ENCODE results near the gene GRIPAP1. TPM values are rescaled to one million over a fixed set of nuclear protein-coding genes. Genes with fewer than 3 reads are reported as not detected.

The GRIPAP1 gene
- total RNA-seq, 3 donors from 2014 or later, result 31.4 to 47.2 (median 34.1) TPM

DNA sequence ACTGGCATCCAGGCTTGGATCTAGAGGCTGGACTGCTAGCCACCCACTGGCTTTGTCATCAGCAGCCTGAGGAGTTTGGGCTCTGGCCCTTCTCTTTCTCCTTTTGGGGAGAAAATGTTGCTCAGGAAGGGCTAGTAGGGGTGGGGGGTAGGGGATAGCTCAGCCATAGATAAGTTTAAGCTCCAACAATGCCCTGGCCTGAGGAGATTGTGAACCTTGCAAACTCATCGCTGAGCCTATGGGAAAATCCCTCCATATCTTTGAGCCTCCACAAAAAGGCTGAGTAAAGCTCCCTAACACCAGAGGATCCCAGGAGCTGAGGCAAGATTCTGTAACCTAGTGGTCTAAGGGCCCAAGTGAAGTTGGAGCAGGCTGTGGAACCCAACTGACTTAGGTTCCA lies 53.5 kb downstream of the GRIPAP1 start:
- no peak for DNase-seq (ENCODE audit: low spot score in 2 of 2)
- peaks cover 0 to 24% of the 10 kb centered on the region in 2 donors for H3K27me3 ChIP-seq
- no peak overlapping the region for H3K27ac ChIP-seq
- intact Hi-C loops (cut with DNase I; ENCODE audit: low total_unique reads), result no loop called here
- no peaks in the 10 kb centered on the region for H3K9me3 ChIP-seq
- H3K4me1 ChIP-seq, result no peaks in the 10 kb centered on the region
- H3K4me3 ChIP-seq, result no peak overlapping the region
- no peaks in the 10 kb centered on the region for H3K36me3 ChIP-seq
- TF ChIP-seq POLR2AphosphoS5 (IDR thresholded peaks at IDR 0.05), result no peak
- no peak for TF ChIP-seq POLR2A (IDR thresholded peaks at IDR 0.05)
- TF ChIP-seq, protein P1, sequence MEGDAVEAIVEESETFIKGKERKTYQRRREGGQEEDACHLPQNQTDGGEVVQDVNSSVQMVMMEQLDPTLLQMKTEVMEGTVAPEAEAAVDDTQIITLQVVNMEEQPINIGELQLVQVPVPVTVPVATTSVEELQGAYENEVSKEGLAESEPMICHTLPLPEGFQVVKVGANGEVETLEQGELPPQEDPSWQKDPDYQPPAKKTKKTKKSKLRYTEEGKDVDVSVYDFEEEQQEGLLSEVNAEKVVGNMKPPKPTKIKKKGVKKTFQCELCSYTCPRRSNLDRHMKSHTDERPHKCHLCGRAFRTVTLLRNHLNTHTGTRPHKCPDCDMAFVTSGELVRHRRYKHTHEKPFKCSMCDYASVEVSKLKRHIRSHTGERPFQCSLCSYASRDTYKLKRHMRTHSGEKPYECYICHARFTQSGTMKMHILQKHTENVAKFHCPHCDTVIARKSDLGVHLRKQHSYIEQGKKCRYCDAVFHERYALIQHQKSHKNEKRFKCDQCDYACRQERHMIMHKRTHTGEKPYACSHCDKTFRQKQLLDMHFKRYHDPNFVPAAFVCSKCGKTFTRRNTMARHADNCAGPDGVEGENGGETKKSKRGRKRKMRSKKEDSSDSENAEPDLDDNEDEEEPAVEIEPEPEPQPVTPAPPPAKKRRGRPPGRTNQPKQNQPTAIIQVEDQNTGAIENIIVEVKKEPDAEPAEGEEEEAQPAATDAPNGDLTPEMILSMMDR (IDR thresholded peaks at IDR 0.05), result no peak

DNA sequence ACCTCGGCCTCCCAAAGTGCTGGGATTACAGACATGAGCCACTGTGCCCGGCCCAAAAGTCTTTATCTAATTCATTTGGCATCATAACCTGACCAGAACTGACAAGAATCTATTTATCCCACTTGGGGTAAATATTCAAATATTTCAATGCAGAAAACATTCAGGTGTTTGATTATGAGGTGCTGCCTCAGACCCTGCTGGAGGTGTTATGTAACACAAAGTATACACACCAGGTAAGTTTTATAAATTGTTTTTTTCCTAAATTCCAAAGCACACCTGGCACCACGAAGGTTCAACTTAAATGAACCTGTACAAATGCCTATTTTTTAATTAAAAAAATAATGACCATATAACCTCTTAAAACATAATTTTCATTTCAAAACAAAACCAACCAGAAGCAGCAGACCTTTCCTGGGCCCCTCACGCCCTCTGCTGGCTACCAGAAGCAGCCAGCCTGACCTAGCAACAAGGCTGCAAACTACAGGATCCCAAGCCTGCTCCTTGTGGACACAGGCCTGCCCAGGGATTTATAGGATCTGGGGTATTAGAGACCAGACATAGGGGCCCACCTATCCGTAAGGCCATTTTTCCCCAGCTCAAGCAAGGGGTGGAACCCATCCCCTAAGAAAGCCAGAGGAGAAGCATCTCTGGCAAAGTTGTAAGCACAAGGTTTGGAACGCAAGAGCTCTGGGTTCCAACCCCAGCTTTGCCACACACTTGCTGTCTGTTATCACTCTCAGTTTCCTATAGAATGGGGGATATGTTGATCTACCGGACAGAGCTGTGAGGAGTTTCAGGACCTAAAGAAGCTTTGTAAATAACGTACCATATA lies 56.3 kb downstream of the GRIPAP1 start:
- no peaks in the 10 kb centered on the region for H3K4me1 ChIP-seq
- intact Hi-C loops (cut with DNase I; ENCODE audit: low total_unique reads), result no loop called here
- H3K27ac ChIP-seq, result no peak overlapping the region
- no peak for DNase-seq (ENCODE audit: low spot score in 2 of 2)
- H3K9me3 ChIP-seq, result no peaks in the 10 kb centered on the region
- no peak overlapping the region for H3K4me3 ChIP-seq
- TF ChIP-seq, protein P1 (IDR thresholded peaks at IDR 0.05), result peak in 2 of 3 donors; percentile 47 to 61
- TF ChIP-seq POLR2AphosphoS5 (IDR thresholded peaks at IDR 0.05), result no peak
- H3K36me3 ChIP-seq, result no peaks in the 10 kb centered on the region
- H3K27me3 ChIP-seq, result peaks cover 0 to 19% of the 10 kb centered on the region in 2 donors

DNA sequence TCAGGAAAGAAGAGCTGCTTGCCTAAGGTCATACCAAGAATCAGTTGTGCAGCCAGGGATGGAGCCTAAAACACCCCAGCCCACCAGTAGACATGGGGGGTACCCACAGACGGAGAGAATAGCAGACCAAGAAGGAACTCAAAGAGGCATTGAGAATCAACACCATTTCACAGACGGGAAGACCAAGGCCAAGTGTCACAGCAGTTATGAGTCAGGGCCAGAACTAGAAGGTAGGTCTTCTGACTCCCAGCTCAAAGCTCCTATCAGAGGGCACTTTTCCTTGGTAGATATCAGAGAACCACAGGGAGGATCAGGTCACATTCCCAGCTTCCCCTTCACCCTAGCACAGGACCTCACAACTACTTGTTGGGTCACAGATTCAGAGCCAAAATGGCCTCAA lies 59.2 kb downstream of the GRIPAP1 start:
- Histone ChIP-seq H3K4me1 (no peaks in the 10 kb centered on the region), H3K36me3 (no peaks in the 10 kb centered on the region), H3K27me3 (peaks cover 0 to 34% of the 10 kb centered on the region in 2 donors), H3K27ac (no peak overlapping the region), H3K4me3 (no peak overlapping the region), H3K9me3 (no peaks in the 10 kb centered on the region)
- intact Hi-C loops (cut with DNase I; ENCODE audit: low total_unique reads), result loop anchor here (5.0 kb wide), 1 partner anchor 704 kb away; no protein-coding TSS in a partner anchor
- TF ChIP-seq POLR2A (IDR thresholded peaks at IDR 0.05) (no peak), POLR2AphosphoS5 (IDR thresholded peaks at IDR 0.05) (no peak)
- TF ChIP-seq, protein P1 (IDR thresholded peaks at IDR 0.05), result no peak
- no peak for DNase-seq (ENCODE audit: low spot score in 2 of 2)

DNA sequence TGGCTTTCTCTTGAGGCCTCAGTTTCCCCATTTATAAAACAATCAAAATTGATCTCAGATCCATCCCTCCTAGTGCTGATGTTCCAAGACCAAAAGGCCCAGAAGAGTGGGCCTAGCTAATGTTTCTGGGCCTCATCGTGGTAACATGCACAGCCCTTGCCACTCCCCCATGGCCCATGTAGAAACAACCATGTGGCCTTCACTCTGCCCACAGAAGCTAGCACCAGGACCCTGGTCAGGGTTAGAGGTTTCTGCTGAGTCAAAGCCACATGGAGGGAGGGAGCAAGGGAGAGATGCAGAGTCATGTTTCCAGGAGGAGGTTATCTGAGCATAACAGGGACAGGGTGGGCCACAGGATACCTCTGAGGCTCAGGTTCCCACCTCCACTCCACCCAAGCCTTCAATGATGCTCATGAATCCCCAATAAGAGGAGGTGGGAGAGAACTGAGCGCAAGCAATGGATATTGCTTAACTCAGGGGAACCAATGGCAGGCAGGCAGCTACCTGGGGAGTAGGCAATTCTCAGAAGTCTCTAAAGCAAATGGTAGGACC lies 61.6 kb downstream of the GRIPAP1 start:
- intact Hi-C loops (cut with DNase I; ENCODE audit: low total_unique reads), result loop anchor here (5.0 kb wide), 1 partner anchor 707 kb away; no protein-coding TSS in a partner anchor
- no peaks in the 10 kb centered on the region for H3K36me3 ChIP-seq
- no peak for DNase-seq (ENCODE audit: low spot score in 2 of 2)
- TF ChIP-seq POLR2AphosphoS5 (IDR thresholded peaks at IDR 0.05), result no peak
- TF ChIP-seq, protein P1 (IDR thresholded peaks at IDR 0.05), result no peak
- TF ChIP-seq POLR2A (IDR thresholded peaks at IDR 0.05), result no peak
- H3K4me1 ChIP-seq, result no peaks in the 10 kb centered on the region
- no peak overlapping the region for H3K27ac ChIP-seq
- no peaks in the 10 kb centered on the region for H3K9me3 ChIP-seq
- peaks cover 0 to 37% of the 10 kb centered on the region in 2 donors for H3K27me3 ChIP-seq
- no peak overlapping the region for H3K4me3 ChIP-seq
